Fibroblast of skin of scalp (primary cell): ENCODE data around the gene SCAI.
"Not testable (repeated sequence)": the region's sequence is repeated elsewhere in the genome, so short reads cannot be mapped to it uniquely, and the experiment has no call there.

Experiments
- DNase-seq: peaks from one replicate; pipeline ENCODE4 v3.0.0-alpha.2; 2013

SCAI gene

DNA sequence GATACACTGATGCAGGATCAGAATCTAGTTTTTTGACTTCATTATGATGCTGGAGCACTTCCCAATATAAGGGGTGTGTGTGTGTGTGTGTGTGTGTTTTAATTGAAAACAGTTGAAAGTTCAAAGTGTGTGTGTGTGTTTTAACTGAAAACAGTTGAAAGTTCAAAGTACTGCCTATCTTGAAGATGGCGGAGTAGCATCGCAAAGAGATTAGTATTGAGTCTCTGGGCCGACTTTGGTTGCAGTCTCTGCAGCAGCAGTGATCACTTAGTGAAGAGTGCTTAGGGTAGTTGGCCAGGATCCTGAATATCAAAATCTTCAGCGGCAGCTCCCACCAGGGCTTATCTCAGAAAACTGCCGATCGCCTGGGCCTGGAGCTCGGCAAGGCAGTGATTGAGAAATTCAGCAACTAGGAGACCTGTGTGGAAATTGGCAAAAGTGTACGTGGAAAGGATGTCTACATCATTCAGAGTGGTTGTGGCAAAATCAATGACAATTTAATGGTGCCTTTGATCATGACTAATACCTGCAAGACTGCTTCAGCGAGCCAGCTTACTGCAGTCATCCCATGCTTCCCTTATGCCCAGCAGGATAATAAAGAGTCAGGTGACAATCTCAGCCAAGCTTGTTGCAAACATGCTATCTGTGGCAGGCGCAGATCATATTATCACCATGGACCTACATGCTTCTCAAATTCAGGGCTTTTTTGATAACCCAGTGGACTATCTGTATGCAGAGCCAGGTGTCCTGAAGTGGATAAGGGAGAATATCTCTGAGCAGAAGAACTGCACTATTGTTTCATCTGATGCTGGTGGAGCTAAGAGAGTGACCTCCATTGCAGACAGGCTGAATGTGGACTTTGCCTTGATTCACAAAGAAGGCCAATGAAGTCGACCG lies 7.3 kb upstream of the SCAI start:
- DNase-seq, result no peak

- no peak for DNase-seq
Observed at GRCh38 chr9:125147401-125147951, 4.1 kb upstream of the SCAI start.

GRCh38 chr9:125146247-125146646 lies 2.9 kb upstream of the SCAI start:
- DNase-seq, result peak; percentile 22

DNA sequence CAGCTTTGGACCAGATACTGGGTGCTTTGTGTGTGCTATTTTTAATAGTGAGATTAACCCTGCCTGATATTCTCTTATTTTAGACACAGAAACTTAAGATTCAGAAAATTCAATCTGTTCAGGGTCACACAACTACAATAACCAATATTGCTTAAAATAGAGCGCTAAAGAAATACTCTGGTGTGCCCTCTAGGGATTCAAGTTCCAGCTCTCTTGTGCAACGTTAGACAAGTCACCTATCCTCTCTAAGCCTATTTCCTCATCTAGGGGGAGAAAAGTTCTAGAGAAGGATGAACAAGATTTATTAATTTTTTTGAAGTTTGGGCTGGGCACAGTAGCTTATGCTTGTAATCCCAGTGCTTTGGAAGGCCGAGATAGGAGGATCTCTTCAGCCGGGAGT lies 2.1 kb upstream of the SCAI start:
- DNase-seq, result no peak

DNA sequence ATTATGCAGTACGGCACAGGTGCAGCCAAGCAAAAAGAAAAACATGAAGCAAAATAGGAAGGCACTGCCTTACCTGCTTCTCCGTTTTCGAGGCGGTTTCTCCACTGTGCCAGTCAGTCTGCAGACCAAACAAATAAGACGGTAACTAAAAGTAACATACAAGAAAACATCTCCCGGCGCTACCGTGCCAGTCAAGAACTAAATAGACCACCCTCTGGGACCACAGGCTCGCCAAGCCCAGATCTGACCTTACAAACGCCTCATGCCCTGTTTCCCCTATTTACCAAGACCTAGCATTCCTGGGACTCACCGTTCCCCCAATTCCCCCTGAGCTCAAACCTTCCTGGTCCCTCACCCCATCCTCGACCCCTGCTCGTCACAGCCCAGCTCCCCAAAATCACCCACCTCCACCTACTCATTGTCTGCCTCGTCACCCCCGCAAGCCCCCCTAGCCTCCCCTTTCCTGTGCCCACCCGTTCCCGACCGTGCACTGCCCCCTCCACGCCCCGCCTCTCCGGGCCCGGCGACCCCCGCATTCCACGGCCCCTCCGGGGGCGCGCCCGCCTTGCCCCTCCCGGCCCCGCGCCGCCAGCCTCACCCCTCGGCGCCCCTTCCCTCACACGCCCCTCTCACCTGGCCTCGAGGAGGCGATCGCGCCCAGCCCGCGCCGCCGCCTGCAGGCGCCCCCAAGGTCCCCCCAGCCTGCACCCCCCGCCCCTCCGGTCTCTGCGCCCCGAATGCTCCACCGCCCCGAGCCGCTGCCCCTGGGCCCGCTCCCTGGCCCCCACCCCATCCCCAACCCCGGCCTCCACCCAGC lies 560 bp downstream of the SCAI start:
- DNase-seq, result no peak

- no peak for DNase-seq
Observed at GRCh38 chr9:125141751-125142150, 1.6 kb downstream of the SCAI start.

DNA sequence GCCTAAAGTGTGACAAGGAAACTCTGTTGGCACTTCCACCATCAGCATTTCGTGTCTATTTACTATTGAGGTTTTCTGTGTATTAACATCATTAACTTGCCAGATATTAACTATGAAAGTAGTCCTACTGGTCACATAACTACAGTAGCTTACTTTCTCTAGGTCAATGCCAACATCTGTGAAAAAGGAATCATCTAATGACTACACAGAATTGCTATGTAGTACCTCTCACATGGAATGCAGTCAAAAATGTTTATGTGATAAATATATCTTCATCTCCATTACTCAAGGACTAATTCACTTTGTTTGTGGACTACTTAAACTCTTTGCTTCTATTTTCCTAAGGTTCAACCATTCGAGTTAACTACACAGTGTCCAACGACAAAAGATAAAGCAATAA lies 2.1 kb downstream of the SCAI start:
- DNase-seq, result no peak

DNA sequence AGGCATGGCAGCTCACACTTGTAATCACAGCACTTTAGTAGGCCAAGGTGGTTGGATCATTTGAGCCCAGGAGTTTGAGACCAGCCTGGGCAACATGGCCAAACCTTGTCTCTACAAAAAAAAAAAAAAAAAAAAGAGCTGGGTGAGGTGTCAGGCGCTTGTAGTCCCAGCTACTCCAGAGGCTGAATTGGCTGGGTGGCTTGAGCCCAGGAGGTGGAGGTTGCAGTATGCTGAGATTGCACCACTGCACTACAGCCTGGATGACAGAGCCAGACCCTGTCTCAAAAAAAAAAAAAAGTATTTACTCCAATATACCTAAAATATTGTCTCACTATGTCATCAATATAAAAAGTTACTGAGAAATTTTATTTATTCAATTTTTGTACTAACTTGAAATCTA lies 2.8 kb downstream of the SCAI start:
- no peak for DNase-seq

GRCh38 chr9:125137200-125137599 lies 6.1 kb downstream of the SCAI start:
- peak; percentile 48 for DNase-seq

GRCh38 chr9:125134976-125135375 lies 8.4 kb downstream of the SCAI start:
- DNase-seq, result no peak

DNA sequence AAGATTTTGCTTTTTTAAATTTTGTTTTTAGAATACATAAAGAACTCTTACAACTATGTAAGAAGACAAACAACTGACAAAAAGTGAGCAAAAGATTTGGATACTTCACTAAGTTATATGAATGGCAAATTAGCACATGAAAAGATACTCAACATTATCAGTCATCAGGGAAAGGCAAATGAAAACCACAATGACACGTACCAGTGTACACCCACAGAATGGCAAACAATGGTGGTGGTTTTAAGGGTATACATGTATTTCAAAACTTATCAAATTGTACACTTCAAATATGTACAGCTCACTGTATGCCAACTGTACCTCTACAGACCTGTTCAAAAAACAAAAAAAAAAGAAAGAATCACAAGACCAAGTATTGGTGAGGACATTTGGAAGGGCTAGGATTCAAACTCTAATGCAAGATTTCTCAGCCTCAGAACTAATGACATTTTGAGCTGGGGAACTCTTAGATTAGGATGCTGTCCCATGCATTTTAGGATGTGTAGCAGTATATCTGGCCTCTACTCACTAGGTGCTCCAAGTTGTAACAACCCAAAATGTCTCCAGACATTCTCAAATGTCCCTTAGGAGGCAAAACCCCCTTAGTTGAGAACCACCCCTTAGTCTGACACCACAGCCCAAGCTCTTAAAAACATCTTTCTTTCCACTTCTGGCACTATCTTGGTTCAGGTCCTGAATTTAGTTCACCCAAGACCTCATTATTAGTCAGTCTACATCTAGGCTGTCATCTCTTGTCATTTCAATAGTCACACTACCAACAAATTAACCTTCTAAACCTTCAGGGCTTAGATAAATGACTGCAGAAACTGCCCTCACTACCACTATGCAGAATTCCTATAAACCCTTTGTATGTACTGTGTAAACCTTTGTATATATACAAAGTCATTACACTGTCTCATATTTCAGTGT lies 9.7 kb downstream of the SCAI start:
- no peak for DNase-seq

GRCh38 chr9:125131778-125132177 lies 11.6 kb downstream of the SCAI start:
- DNase-seq, result no peak

DNA sequence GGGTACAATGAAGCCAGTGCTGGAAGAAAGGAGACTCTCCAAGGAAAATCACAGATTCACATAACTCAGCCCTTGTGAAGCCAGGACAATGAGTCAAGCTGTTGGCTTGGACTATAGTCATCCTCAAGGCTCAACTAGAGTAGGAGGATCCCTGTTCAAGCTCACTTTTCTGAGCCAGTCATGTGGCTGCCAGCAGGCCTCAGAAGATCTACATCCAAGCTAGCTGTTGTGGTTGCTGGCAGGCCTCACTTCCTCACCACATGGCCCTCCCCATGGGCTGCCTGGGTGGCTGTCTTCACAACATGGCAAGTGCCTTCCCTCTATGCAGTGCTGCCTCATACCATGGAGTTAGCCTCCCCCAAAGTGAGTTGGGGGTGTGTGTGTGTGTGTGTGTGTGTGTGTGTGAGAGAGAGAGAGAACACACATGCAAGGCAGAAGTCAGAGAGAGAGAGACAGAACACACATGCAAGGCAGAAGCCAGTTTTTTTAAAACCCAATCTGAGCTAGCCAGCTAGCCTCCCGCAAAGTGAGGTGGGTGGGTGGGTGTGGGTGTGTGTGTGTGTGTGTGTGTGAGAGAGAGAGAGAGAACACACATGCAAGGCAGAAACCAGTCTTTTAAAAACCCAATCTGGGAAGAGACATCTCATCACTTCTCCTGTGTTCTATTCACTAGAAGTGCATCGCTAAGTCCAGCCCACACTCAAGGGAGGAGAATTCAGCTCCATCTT lies 17.1 kb downstream of the SCAI start:
- DNase-seq, result peak; percentile 99

- no peak for DNase-seq
Observed at GRCh38 chr9:125125523-125125922, 17.8 kb downstream of the SCAI start.

GRCh38 chr9:125121146-125121545 lies 22.2 kb downstream of the SCAI start:
- no peak for DNase-seq

- peak; percentile 37 for DNase-seq
Observed at GRCh38 chr9:125119643-125120286, 23.6 kb downstream of the SCAI start.

DNA sequence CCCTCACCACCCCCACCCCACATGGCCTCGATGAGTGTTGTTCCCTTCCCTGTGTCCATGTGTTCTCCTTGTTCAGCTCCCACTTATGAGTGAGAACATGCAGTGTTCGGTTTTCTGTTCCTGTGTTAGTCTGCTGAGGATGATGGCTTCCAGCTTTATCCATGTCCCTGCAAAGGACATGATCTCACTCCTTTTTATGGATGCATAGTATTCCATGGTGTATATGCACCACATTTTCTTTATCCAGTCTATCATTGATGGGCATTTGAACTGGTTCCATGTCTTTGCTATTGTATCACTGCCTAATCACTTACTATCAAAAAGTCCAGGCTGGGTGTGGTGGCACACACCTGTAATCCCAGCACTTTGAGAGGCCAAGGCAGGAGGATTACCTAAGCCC lies 24.6 kb downstream of the SCAI start:
- DNase-seq, result not testable (repeated sequence)

- DNase-seq, result not testable (repeated sequence)
Observed at GRCh38 chr9:125114503-125114902, 28.8 kb downstream of the SCAI start.

DNA sequence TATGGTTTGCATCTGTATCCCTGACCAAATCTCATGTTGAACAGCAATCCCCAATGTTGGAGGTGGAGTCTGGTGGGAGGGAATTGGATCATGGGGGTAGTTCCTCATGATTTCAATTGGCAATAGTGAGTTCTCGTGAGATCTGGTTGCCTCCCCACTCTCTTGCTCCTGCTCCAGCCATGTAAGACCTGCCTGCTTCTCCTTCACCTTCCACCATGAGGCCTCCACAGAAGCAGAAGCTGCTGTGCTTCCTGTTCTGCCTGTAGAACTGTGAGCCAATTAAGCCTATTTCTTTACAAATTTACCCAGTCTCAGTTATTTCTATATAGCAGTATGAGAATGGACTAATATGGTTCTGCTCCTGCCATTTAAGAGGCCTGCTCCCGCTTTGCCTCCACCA lies 32.9 kb downstream of the SCAI start:
- no peak for DNase-seq

GRCh38 chr9:125108541-125108940 lies 34.8 kb downstream of the SCAI start:
- not testable (repeated sequence) for DNase-seq

- peak; percentile 46 for DNase-seq
Observed at GRCh38 chr9:125106285-125106893, 36.9 kb downstream of the SCAI start.
